H1 (cell line): Measurements from ENCODE around the gene CBLN3. TPM values are rescaled to one million over a fixed set of nuclear protein-coding genes. Genes with fewer than 3 reads are reported as not detected.

ENCODE experiments used
- RNF2 ChIP-seq: fragments of 200-900, 300-1000 bp; sonication (generic); IDR thresholded peaks from 2 replicates; pipeline ENCODE4 v1.7.1; 2016; ENCODE audit warnings: borderline replicate concordance, low read depth, mild to moderate bottlenecking, antibody characterized with exemption, low read length; ENCODE audit not compliant: poor library complexity, severe bottlenecking; ENCODE audit errors: missing control alignments
- polyA plus RNA-seq, 7 experiments: library from polyadenylated mRNA; depleted of rRNA in 3 of 7; stranded (reverse) in 5 of 7; unstranded in 2 of 7; fragments of >200 nt in 5 of 7; fragments of 200-250 nt in 2 of 7; gene quantifications; 1 replicate in 5 of 7; 2 replicates in 1 of 7; 4 replicates in 1 of 7; pipeline versions ENCODE4 v1.2.1 to v1.2.3, GENCODE V29; 2011 to 2013; ENCODE audit warnings: missing spikeins in 2 of 7, mixed read lengths in 2 of 7
- total RNA-seq: library from RNA; stranded (reverse); fragmentation: NEBNext Ultra II Directional; extraction: Animal tissue kit (Norgen Biotek cat#: 25700); gene quantifications from 2 replicates; pipeline ENCODE4 v1.2.1, GENCODE V29; 2021

The CBLN3 gene
- total and polyA plus RNA-seq, 2 of the 8 experiments (the other 6 are each of a cell fraction or from before 2014, with no cell fraction given) = 0.54 to 1.00 TPM

- TF ChIP-seq RNF2 = no peak
These were observed 31.2 kb downstream of the CBLN3 start (continued) for GRCh38 chr14:24398293-24398652.
